Measurements from ENCODE around the gene SH3RF3. TPM values are rescaled to one million over a fixed set of nuclear protein-coding genes. Genes with fewer than 3 reads are reported as not detected.

The SH3RF3 gene
- polyA plus RNA-seq, 1 donor (not counting 4 experiments of a cell fraction or from before 2014, with no cell fraction given) = 0.08 TPM

DNA sequence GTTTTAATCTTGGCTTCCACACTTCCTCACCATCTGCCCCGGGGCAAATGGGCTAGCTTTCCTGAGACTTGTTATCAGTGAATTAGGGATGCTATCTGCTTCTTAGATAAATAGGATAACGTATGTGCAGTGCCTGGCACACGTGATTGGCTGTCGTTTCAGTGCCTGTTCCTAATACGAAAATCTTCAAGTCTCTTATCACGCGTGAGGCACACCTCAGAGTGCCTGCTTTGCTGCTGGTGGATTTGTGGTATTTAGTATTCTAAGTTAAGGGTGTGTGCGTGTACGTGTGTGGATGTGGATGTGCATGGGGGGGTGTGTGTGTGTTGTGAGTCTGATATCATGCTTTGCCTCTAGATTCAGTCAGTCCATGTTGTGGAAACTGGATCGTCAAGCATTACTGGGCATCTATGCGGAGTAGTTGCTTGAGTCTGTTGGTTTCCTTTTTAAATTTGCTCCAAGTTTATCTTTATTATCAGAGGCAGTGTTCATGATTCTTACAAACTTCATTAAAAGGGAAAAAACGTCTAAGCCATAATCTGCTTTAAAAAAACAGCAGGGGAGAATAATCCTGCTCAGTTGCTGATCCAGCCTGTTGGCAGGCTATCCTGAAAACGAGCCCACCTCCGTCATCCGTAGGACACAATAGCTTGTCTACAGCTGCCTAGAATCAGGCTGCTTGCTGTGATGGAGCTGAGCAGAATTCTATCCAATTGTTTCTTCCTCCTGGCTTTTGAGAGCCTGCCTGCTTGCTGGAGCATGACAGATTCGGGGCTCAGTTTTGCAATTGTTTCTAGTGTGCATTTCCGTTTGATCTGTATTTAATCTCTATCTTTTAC, 6.6 kb downstream of the SH3RF3 start:
- Histone ChIP-seq H3K9me1 (ENCODE audit: control insufficient read depth, extremely low read depth, insufficient read depth, low read length) (no peaks in the 10 kb centered on the region), H2AFZ (ENCODE audit: control insufficient read depth, low read length) (no peak overlapping the region), H3K27me3 (ENCODE audit: control insufficient read depth, extremely low read depth, insufficient read depth, low read length) (peaks cover 56% of the 10 kb centered on the region), H4K20me1 (ENCODE audit: control insufficient read depth, extremely low read depth, insufficient read depth, low read length) (no peaks in the 10 kb centered on the region), H3K79me2 (ENCODE audit: control insufficient read depth, insufficient read depth, low read length) (no peaks in the 10 kb centered on the region), H3K4me2 (ENCODE audit: control insufficient read depth, extremely low read depth, insufficient read depth, low read depth, low read length) (no peak overlapping the region), H3K9ac (ENCODE audit: control insufficient read depth, extremely low read depth, insufficient read depth, low read length) (no peak overlapping the region), H3K4me3 (ENCODE audit: control insufficient read depth in 2 of 3, extremely low read depth in 1 of 3, insufficient read depth in 2 of 3, low read depth in 1 of 3, low read length in 3 of 3) (no peak overlapping the region), H3K9me3 (ENCODE audit: control insufficient read depth, low read depth, low read length) (no peaks in the 10 kb centered on the region), H3K27ac (ENCODE audit: control insufficient read depth, insufficient read depth, low read length) (no peak overlapping the region), H3K4me1 (ENCODE audit: control insufficient read depth, extremely low read depth, insufficient read depth, low read length) (no peaks in the 10 kb centered on the region), H3K36me3 (ENCODE audit: control insufficient read depth in 2 of 2, extremely low read depth in 1 of 2, insufficient read depth in 2 of 2, low read length in 2 of 2) (no peaks in the 10 kb centered on the region)
- TF ChIP-seq, protein P1, sequence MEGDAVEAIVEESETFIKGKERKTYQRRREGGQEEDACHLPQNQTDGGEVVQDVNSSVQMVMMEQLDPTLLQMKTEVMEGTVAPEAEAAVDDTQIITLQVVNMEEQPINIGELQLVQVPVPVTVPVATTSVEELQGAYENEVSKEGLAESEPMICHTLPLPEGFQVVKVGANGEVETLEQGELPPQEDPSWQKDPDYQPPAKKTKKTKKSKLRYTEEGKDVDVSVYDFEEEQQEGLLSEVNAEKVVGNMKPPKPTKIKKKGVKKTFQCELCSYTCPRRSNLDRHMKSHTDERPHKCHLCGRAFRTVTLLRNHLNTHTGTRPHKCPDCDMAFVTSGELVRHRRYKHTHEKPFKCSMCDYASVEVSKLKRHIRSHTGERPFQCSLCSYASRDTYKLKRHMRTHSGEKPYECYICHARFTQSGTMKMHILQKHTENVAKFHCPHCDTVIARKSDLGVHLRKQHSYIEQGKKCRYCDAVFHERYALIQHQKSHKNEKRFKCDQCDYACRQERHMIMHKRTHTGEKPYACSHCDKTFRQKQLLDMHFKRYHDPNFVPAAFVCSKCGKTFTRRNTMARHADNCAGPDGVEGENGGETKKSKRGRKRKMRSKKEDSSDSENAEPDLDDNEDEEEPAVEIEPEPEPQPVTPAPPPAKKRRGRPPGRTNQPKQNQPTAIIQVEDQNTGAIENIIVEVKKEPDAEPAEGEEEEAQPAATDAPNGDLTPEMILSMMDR (optimal IDR thresholded peaks at IDR 0.05 in 1 of 3, IDR thresholded peaks at IDR 0.05 in 1 of 3, conservative IDR thresholded peaks at IDR 0.05 in 1 of 3; ENCODE audit: extremely low read depth in 1 of 3, insufficient read depth in 2 of 3, low read length in 3 of 3) = no peak
- TF ChIP-seq EZH2 (IDR thresholded peaks at IDR 0.05; ENCODE audit: low read length) = no peak
- no peak for FAIRE-seq
- dilution Hi-C loops (cut with MboI; ENCODE audit: extremely low pct_ligation_motif_present, low sequenced_read_pairs) = no loop called here
- DNase-seq (ENCODE audit: low read depth, low spot score) = no peak

DNA sequence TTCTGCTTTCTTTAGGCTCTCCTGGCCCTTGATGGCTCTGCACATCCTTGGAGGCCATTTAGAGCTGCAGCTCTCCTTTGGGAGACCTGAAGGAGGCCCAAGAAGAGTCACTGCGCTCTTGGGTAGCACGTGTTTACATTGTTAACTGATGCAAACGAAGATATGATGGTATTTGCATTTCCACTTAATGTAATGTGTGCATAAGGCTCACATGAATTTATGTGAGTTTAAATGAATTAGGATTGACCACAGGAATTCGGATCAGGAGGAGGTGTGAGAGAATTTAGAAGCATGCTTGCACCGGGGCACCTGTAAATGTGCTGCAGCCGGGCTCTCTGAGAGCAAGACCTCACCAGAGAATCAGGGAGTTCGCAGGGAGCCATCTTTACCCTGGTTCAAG, 7.5 kb downstream of the SH3RF3 start:
- no peaks in the 10 kb centered on the region for H3K36me3 ChIP-seq (ENCODE audit: control insufficient read depth in 2 of 2, extremely low read depth in 1 of 2, insufficient read depth in 2 of 2, low read length in 2 of 2)
- H3K9ac ChIP-seq (ENCODE audit: control insufficient read depth, extremely low read depth, insufficient read depth, low read length) = no peak overlapping the region
- no peaks in the 10 kb centered on the region for H3K9me3 ChIP-seq (ENCODE audit: control insufficient read depth, low read depth, low read length)
- H3K79me2 ChIP-seq (ENCODE audit: control insufficient read depth, insufficient read depth, low read length) = no peaks in the 10 kb centered on the region
- no peaks in the 10 kb centered on the region for H3K9me1 ChIP-seq (ENCODE audit: control insufficient read depth, extremely low read depth, insufficient read depth, low read length)
- H3K4me3 ChIP-seq (ENCODE audit: control insufficient read depth in 2 of 3, extremely low read depth in 1 of 3, insufficient read depth in 2 of 3, low read depth in 1 of 3, low read length in 3 of 3) = no peak overlapping the region
- no peak overlapping the region for H2AFZ ChIP-seq (ENCODE audit: control insufficient read depth, low read length)
- no peak overlapping the region for H3K27ac ChIP-seq (ENCODE audit: control insufficient read depth, insufficient read depth, low read length)
- TF ChIP-seq EZH2 (IDR thresholded peaks at IDR 0.05; ENCODE audit: low read length) = no peak
- TF ChIP-seq, protein P1 (optimal IDR thresholded peaks at IDR 0.05 in 1 of 3, IDR thresholded peaks at IDR 0.05 in 1 of 3, conservative IDR thresholded peaks at IDR 0.05 in 1 of 3; ENCODE audit: extremely low read depth in 1 of 3, insufficient read depth in 2 of 3, low read length in 3 of 3) = no peak
- peaks cover 53% of the 10 kb centered on the region for H3K27me3 ChIP-seq (ENCODE audit: control insufficient read depth, extremely low read depth, insufficient read depth, low read length)
- H3K4me1 ChIP-seq (ENCODE audit: control insufficient read depth, extremely low read depth, insufficient read depth, low read length) = no peaks in the 10 kb centered on the region
- H3K4me2 ChIP-seq (ENCODE audit: control insufficient read depth, extremely low read depth, insufficient read depth, low read depth, low read length) = no peak overlapping the region
- no peak for DNase-seq (ENCODE audit: low read depth, low spot score)
- FAIRE-seq = no peak
- dilution Hi-C loops (cut with MboI; ENCODE audit: extremely low pct_ligation_motif_present, low sequenced_read_pairs) = no loop called here
- no peaks in the 10 kb centered on the region for H4K20me1 ChIP-seq (ENCODE audit: control insufficient read depth, extremely low read depth, insufficient read depth, low read length)

Measured in keratinocyte (primary cell).